Cerebellar nuclear complex (tissue), 1 donor: ENCODE data around the gene CCDC192.

Source experiments
- DNase-seq, 2 experiments: peaks; one replicate each; lab custom pipeline; 2025; lab: John Stamatoyannopoulos, UW

Gene CCDC192

DNA sequence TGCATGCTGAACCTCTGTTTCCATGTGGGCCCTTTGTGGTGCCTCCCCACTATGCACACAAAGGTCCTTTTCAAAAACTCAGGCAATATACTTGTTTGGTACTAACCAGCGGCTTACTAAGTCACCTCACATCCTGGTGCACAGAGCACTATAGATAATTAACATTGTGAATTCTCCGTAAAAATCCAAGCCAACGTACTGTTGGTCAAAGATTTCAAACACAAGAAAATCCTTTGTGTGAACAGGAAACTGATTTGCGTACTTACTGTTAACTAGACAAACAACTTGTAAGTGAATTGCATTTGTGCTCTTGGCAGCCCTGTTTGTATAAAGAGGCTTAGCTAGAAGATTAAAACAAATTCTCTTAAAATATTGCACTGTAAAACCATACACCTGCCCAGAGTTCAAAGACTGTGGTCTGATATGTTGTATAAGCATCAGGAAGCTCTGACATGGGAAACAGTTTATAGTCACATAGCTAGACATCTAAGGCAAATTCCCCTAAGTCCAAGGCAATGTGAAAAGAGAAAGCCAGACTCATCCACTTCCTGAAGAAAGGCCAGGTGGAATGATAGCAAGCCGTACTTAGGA lies 255.3 kb downstream of the CCDC192 start:
- DNase-seq: peak in 1 of 2 experiments; percentile 28

DNA sequence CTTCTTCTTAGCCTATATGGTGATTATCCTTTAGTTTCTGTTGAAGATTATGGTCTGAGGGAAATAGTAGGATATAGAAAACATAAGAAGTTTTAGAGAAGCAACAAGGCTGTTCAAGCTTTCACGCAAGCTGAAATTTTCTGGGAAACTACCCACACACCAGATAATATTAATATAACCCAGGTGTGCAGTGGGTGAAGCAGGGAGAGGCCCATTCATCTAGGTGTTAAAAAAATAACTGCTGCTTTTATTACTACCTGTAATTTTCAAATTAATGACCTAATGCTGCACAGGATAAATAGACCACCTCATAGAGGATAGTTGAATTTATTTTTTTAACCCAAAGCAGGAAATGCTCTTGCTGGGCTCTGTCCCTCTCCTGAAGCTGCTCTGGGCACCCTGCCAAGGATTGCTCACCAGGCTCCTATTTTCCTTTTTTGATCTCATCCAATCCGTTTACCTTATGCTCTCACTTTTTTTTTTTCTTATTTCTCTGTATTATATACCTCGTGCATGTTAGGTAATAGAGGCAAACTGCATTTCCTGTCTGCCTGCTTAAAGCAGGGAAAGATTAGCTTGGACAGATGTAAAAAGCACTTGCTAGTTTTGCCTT lies 256.1 kb downstream of the CCDC192 start:
- DNase-seq: peak; percentile 50 to 86

DNA sequence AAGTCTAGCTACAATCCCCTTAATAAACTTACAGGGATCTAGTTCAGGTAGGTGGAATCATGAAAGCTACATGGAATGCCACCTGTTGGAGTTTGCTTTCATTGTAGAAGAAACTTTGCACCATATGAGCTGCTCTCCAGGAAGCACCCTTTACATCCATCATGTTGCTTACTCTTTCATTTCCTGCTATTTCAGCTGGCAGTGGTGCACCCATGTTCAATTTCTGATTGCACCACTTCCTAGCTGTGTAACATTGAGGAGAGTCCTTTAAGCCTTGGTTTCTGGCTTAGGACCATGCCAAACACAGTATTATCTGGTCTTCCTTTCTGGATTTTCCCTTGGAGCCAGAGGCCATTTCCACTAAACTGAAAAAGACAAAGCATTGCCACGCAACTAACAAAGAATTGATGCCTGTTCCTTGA lies 257.1 kb downstream of the CCDC192 start:
- DNase-seq: no peak

DNA sequence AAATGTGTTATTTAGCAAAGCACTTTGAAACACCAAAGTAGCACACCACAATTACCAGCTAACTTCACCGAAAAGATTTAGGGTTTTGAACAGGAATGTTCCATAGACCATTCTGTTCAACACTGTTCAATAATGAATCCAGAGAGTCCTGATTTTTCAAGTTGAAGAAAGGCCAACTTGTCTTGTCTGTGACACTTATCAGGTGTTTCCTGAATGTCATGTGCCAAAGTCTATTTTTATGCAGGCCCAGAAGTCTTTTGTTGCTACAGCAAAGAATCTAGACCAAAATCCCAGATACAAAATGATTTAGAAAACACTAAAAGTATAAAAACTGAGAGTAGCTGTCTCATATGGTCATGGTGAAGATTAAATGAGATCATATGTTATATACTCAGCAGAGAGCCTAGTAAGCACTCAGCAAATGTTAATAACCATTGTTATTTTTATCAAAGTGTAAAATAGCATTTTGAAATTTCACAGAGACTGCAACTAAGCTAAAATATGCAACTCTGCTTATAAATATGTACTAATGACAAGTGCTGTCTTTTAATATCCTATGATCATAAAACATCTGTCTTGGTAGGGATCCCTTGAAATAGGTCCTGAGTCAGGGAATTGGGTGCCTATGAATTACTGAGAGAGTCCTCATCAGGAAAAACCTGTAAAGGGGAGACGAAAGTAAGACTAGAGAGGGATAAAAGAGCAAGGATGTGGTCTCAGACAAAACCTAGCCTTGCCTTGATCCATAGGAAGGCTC lies 258.0 kb downstream of the CCDC192 start:
- no peak for DNase-seq

DNA sequence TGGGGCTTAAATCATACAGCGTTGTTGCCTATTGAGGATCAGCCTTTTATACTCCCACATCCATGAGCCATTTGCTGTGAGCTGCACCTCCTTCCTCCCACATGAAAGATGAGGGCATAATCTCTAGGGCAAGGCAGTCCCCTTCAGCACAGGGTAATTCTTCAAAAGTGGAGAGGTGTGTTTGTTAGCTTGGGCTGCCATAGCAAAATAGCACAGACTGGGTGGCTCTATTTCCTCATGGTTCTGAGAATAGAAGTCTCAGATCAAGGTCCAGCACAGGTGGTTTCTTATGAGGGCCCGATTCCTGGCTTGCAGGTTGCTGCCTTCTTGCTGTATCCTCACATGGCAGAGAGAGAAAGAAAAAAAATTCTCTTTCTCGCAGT lies 258.6 kb downstream of the CCDC192 start:
- no peak for DNase-seq

DNA sequence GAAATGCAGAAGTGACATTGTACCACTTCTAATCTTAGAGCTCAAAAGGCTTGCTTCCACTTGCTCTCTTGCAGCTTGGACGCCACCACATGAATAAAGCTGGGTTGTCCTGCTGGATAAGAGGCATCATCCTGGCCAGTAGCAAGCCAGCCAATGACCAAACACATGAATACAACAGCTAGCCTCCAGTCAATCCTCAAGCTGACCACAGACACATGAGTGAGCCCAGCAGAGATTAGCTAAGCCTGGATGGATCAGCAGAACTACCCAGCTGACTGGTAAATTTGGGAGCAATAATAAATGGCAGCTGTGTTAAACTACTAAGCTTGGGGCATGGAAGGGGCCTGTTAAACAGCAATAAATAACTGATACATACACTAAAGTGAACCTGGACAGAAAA lies 259.3 kb downstream of the CCDC192 start:
- DNase-seq: no peak

DNA sequence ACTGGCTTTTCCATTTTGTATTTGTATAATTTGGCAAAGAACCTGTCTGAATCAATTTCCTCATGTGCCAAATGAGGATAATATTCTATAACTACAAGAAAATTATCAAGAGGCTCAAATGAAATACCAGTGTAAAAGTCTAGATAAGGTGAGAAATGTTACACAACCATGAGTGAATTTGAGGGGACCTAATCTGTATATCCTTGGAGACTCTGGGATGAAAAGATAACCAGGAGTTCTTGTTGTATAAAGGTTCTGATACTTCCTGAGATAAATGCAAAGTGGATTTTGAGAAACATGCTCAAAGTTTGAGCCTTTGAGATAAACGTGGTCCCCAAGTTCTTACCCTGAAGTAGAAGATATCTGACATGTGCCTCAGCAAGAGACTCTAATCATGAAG lies 260.0 kb downstream of the CCDC192 start:
- no peak for DNase-seq

DNA sequence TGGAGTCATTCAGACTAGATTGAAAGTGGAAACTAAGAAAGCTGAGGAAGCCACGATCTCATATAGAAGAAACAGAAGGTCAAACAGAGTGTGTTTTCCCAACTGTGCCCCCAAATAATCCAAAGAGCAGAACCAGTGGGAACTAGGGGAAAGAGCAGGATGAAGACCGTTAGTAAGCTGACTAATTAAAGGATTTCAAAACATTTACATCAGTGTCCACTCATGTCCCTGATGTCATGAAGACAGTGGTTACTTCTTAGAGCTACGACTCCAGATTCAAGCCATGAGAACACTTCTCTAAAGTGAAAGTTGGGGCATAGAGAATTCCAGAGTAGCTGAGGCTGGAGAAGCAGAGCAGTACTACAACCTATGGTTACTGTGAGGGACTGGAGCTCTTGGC lies 260.7 kb downstream of the CCDC192 start:
- no peak for DNase-seq

DNA sequence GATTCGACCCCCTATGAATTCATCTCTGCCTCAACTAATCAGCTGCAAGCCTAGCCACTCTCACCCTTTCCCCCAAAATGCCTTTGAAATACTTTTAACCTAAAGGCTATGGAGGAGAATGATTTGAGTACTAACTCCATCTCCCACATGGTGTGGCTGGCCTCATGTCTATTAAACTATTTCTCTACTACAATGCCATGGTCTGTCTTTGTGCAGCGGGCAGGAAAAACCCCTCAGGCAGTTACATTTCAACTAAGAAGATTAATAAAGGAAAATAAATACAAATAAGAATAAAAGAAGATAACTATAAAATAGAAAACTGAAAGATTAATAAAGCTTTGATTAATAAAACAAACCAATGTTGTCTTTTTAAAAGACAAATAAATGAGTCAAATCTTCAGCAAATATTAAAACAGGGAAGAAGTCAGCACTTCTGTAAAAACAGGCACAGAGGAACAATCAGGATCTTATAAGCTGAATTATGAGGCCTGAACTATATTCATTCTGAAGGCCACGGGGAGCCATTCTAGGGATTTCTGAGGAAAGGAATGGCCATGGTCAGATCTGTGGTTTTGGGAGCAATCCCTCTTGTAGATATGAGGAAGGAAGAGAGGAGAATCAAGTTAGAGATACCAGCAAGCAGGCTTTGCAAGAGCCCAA lies 264.3 kb downstream of the CCDC192 start:
- DNase-seq: no peak

DNA sequence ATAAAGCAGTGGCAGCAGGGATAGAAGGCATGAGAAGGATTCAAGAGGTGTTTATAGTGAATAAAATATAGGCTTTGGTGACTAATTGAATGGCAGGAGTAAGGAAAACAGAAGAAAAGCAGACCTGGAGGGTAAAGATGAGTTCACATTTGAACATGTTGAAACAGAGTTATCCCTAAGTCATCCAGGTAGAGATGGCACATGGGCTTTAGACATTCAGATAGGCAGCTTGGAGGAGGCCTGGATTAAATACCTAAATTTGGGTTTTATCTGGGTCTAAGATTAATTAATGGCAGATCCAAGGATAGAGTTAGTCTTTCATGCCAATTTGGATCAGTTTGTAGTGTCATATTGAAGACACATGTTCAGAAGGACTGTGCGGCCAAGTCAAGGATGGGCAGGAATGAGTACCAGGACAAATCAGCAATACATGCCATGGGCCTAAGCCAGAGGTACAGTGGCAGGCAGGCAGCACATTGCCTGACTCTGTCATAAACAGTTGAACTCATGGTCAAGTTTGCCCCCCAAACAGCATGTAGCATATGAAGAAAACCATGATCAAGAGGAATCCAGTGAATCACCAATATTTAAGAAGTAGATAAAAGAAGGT lies 264.9 kb downstream of the CCDC192 start:
- no peak for DNase-seq

DNA sequence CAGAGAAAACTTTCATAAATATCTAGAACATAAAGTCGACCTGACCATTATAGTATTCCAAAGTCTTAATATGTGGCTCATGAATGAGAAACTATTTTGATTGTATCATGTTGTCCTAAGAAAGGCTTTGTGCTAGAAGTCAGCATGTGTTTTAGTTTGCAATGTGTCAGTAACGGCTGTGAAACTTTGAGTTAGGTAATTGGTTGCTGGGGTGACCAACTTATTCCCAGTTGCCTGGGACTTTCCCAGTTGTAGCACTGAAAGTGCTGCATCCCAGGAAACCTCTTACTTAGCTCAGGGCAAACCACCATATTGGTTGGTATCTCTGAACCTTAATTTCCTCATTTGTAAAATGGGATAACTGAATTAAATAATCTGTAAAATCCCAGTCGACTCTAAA lies 265.8 kb downstream of the CCDC192 start:
- DNase-seq: no peak

DNA sequence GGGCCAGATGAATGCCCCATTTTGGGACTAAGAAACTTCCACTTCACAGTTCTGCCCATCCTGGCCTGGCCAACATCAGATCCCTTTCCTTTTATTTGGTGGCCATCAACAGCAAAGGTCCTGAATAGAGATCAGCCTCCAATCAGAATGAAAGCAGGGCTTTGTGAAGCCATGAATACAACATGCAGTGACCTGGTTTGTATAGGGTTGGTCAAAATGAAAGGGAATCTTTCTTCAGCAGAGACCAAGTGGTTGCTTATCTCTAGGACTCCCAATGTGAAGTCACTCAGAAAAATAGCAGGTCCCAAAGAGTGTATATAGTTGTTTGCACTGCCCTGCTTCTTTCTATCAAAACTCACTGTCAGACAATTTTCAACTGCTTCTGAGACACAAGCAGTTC lies 266.5 kb downstream of the CCDC192 start:
- DNase-seq: no peak

DNA sequence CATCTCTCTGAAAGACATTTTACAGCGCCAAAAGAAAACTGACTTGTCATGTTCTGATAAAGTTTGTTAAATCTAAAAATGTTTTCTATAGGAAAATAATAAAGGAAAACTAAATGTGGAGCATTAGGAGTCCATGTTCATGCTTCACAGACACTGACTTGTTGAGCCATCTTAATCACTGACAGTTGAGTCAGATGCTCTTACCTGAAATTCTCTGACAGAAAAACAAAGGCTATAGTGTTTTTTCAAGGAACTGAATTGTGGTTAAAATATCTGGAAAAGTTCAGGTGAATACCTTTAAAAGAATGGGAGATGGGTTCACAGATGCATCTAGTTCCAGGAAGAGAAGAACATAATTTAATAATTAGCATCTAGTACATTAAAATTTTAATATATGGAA lies 266.9 kb downstream of the CCDC192 start:
- DNase-seq: no peak

DNA sequence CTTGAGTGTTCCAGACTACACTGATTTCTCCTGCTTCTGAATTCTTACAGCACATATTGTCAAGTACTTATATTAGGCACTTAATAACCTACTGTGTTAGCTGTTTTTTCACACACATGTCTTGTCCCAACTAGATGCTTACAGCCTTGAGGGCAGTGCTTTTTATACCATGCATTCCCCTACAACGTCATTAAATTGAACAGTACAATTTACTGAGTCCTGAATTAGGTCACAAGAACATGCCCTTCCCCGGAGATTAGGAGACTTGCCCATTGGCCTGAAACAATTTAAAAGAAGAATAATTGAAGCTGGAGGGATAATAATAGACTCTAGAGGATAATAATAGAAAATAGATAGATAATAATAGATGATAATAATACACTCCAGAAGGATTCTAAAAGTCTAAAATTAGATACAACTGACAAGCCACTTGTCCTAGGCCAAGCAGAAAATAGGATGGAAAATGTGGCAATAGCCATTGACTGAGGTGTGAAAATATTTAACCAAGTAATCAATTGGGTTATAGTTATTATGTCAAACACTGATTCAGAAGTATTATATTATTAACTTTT lies 267.7 kb downstream of the CCDC192 start:
- DNase-seq: no peak

DNA sequence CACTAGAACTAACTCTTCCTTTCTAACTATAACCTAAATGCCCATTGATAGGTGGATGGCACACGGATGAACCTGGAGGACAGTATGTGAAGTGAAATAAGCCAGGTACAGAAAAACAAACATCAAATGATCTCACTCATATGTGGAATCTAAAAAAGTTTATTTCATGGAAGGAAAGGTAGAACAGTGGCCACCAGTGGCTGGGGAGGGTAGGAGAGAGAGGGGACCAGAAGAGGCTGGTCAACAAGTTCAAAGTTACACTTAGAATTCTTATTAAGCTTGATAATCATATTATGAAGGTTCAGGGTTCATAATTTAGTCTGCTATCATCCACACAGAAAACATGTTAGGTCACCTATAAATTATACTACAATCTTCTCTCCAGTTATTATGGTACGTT lies 272.8 kb downstream of the CCDC192 start:
- no peak for DNase-seq

DNA sequence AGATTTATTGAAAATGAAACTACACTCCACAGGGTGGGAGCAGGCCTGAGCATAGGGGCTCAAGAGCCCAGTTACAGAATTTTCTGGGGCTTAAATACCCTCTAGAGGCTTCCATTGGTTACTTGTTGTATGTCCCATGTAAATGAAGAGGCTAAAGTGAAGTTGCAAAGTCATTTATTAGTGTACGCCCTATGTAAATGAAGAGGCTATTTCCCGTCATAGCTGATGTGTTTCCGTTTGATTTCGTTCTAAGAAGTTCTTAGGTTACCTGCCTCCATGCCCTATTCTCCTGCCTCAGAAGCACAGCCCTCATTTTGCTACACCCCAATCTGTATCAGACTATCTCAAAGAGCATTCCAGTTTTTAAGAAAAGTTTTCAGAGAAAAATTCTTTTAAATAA lies 273.3 kb downstream of the CCDC192 start:
- DNase-seq: no peak

DNA sequence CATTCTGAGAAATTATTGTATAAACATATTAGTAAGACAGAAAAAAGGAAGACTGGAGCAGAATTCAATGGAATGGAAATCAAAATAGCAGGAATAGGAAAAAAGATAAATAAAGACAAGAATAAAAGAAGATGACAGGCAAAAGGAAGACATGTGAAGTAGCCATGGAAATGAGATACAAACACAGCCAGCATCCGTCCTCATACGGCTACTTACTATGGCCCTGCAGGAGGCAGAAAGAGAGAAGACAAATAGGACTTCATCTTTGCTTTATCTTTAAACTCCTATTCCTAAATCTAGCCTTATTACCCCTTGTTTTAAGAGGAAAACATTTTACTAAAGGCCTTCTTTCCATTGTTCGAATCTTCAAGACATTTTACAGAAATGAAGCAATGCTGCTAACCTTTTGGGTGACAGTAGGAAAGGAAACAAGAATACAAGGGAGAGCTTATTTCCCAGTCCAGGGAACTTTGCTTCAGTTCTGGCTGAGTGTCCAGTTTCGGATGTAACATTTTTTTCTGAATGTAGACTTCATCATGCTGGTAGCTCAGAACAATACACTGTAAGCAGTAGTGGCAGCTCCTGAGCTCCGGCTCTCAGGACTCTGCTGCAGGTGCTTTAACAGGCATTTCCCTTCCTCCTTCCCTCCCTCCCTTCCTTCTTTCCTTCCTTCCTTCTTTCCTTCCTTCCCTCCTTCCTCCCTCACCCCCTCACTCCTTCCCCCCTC lies 274.0 kb downstream of the CCDC192 start:
- DNase-seq: no peak

DNA sequence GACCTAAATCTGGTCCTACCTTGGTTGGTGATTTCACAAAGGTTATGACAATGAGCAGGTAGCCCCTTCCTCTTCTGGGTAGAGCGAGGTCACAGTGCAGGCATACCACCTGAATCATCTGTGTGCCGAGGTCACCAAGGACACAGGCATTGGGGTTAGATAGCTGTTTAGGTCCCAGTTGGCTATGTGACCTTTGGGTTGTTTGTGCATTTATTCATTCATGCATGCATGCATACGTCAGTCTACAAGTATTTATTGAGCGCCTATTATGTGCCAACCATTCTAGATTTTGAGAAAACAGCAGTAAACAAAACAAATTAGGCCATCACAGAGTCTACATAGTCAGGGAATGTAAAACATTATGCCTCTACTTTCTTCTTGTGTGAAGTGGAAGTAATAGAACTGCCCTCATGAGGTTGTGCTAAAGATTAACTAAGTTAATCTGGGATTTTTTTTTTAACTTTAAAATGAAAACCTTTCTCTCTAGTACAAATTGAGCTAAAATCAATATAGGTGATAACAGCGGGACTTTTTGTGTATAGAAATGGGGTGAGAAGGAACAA lies 275.6 kb downstream of the CCDC192 start:
- no peak for DNase-seq

DNA sequence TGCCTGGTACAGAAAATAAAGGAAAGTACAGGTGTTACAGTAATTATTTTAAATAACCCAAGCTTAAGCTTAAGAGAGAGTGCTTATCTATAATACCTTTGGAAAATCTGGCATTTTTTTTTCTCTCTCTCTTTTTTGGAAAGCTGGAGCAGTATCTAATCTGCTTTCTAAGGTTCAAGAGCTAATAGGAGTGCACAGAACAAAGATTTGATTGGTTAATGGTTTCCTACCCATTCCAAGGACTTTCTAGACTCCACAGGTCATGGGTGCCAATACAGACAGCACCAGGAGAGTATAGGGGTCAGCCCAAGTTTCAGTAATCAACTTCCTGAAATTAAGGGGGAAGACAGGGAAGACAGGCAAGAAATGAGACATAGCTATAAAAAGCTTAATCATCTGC lies 276.3 kb downstream of the CCDC192 start:
- DNase-seq: no peak

DNA sequence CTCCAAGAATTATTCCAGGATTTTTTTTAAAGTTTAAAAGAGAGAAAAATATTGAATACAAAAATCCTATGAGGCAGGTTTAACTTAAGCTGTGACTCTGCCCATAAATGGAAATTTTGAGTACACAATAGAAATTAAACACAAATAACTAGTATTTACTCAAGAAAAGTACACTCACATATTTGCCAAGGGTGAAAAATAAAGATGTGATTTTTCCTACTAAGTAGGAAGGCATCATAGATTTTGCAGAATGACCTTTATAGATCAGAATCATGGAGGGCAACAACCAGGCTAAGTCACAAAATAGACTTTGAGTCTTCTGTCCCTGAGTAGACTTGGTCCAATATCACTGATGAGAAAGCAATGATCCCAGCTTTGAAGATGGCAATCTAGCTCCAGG lies 277.7 kb downstream of the CCDC192 start:
- DNase-seq: no peak

DNA sequence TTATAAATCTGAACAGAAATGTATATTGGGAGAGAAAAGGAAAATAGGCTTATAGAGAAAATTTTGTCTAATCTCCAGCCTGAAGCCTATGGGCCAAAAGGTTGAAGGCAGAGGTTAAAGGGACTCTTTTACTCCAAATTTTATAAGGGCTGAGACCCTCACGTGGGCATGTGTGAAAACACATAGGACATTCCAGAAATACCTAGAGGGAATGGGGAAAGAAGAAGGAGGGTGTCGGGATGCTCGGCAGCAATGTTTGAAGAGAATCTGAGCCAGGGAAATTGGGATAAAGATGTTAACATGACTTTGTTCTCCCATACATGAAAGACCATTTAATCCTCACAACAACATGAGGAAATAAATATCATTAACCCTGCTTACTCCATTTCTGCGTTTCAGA lies 278.3 kb downstream of the CCDC192 start:
- DNase-seq: no peak
